Measurements from ENCODE around the gene NOL7.

NOL7 gene

DNA sequence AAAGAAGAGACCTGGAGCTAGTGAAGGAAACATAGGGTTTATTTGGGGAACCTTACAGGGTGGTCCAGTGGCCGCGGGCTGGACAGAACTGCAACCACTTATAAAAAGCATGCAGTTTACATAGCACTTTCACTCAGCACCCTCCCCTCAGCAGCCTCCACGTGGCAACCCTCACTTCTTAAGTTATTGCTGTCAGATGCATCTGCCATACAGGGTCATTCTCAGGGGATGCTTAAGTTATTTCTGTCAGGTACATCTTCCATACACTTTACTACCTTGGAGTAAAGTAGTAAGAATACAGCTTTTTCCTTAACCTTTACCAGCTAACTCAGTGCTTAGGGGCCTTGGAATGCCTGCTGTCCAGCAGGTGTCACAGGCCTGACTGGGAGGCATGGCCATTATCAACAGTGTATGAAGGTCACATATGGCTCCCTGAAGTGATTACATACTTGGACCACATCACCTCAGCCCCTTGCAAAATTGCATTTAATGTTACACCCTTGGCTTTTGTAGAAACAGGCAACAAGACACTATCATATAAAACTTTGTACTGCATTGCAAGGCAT lies 2.0 kb upstream of the NOL7 start:
- TF ChIP-seq, protein P1, sequence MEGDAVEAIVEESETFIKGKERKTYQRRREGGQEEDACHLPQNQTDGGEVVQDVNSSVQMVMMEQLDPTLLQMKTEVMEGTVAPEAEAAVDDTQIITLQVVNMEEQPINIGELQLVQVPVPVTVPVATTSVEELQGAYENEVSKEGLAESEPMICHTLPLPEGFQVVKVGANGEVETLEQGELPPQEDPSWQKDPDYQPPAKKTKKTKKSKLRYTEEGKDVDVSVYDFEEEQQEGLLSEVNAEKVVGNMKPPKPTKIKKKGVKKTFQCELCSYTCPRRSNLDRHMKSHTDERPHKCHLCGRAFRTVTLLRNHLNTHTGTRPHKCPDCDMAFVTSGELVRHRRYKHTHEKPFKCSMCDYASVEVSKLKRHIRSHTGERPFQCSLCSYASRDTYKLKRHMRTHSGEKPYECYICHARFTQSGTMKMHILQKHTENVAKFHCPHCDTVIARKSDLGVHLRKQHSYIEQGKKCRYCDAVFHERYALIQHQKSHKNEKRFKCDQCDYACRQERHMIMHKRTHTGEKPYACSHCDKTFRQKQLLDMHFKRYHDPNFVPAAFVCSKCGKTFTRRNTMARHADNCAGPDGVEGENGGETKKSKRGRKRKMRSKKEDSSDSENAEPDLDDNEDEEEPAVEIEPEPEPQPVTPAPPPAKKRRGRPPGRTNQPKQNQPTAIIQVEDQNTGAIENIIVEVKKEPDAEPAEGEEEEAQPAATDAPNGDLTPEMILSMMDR (IDR thresholded peaks at IDR 0.05; ENCODE audit: low read depth, low read length): no peak
- TF ChIP-seq, protein P2, sequence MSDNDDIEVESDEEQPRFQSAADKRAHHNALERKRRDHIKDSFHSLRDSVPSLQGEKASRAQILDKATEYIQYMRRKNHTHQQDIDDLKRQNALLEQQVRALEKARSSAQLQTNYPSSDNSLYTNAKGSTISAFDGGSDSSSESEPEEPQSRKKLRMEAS (IDR thresholded peaks at IDR 0.05; ENCODE audit: low read depth, low read length): no peak
- TF ChIP-seq MYC (IDR thresholded peaks at IDR 0.05; ENCODE audit: low read depth, low read length) (no peak), POLR2A (IDR thresholded peaks at IDR 0.05; ENCODE audit: extremely low read depth, insufficient read length) (no peak)
- no peak overlapping the region for H3K4me3 ChIP-seq (ENCODE audit: low read depth, low read length)
- DNase-seq (ENCODE audit: low read depth): no peak

DNA sequence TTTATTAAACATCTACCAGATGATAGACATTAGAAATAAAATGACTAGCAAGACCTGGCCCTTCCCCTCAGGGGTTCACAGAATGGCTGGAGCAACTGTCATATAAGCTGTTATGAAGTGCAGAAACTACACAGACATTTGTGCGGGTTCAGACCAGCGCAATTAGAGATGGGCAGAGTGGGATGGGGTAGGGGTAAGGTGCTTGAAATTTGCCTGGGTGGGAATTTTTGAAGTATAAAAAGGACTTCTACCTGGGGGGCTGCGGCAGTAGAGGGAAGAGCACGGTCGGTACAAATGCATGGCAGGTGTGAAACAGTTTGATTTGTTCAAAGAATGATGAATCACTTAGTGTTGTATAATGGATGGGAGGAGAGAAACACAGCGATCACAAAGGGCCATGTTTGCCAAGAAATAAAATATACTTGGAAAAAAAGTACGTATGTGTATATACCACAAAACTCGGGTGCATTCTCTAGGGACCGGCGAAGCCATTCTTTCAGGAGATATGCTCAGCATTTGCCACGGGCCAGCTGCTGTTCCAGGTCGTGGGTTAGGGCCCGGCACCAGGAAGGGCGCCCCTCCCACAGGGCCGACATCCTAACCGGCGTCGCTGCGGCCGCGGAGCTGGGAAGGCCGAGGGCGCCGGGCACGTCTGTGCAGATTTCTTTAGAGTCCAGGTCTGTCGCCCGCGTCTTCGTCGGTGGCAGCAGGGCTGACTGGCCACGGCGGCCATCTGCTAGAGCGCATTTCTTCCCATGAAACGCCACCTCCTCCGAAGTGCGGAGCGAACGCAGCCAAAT lies 809 bp upstream of the NOL7 start:
- TF ChIP-seq, protein P1 (IDR thresholded peaks at IDR 0.05; ENCODE audit: low read depth, low read length): no peak
- TF ChIP-seq, protein P2 (IDR thresholded peaks at IDR 0.05; ENCODE audit: low read depth, low read length): no peak
- no peak for TF ChIP-seq POLR2A (IDR thresholded peaks at IDR 0.05; ENCODE audit: extremely low read depth, insufficient read length)
- no peak for TF ChIP-seq MYC (IDR thresholded peaks at IDR 0.05; ENCODE audit: low read depth, low read length)
- peak; percentile 77 for DNase-seq (ENCODE audit: low read depth)
- peak overlapping the region; percentile 99 for H3K4me3 ChIP-seq (ENCODE audit: low read depth, low read length)

DNA sequence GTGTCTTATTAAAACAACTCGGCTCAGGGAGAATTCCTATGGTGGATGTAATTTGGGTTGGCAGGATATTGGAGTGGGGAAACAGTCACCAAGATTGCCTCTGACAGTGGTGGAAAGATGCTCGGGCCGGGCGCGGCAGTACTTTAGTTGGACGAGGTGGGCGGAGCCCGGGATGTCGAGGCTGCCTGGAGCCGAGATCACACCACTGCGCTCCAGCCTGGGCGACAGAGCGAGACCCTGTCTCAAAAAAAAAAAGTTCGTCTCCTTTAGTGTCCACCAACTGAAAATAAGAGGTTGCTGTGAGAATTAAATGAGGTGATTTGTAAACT lies 621 bp downstream of the NOL7 start:
- H3K4me3 ChIP-seq (ENCODE audit: low read depth, low read length): peak overlapping the region; percentile 99
- TF ChIP-seq MYC (IDR thresholded peaks at IDR 0.05; ENCODE audit: low read depth, low read length): no peak
- no peak for TF ChIP-seq POLR2A (IDR thresholded peaks at IDR 0.05; ENCODE audit: extremely low read depth, insufficient read length)
- TF ChIP-seq, protein P2 (IDR thresholded peaks at IDR 0.05; ENCODE audit: low read depth, low read length): 0 out of 2 replicates have a peak, but pooled peaks have one; percentile 17
- peak; percentile 55 for DNase-seq (ENCODE audit: low read depth)

DNA sequence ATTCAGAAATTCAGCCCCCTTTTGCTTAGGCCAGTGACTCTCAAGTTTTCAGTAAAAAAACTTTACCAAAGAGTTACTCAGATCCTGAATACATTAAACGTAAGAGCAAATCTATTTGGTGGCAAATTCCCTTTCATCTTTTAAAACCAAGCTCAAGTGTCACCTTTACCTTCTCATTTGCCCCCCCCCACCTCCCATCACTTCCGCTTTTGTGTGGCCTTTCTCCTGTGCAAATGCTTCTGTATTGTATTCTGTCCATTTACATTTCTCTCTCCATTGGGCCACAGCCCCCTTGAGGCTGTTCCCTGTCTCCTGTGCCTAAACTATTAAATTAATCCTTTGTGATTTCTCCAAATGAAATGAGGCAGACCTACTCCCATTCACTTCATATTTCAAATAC lies 1.9 kb downstream of the NOL7 start:
- TF ChIP-seq MYC (IDR thresholded peaks at IDR 0.05; ENCODE audit: low read depth, low read length) (no peak), POLR2A (IDR thresholded peaks at IDR 0.05; ENCODE audit: extremely low read depth, insufficient read length) (no peak)
- TF ChIP-seq, protein P2 (IDR thresholded peaks at IDR 0.05; ENCODE audit: low read depth, low read length): no peak
- TF ChIP-seq, protein P1 (IDR thresholded peaks at IDR 0.05; ENCODE audit: low read depth, low read length): no peak
- no peak for DNase-seq (ENCODE audit: low read depth)
- H3K4me3 ChIP-seq (ENCODE audit: low read depth, low read length): peak overlapping the region; percentile 99

DNA sequence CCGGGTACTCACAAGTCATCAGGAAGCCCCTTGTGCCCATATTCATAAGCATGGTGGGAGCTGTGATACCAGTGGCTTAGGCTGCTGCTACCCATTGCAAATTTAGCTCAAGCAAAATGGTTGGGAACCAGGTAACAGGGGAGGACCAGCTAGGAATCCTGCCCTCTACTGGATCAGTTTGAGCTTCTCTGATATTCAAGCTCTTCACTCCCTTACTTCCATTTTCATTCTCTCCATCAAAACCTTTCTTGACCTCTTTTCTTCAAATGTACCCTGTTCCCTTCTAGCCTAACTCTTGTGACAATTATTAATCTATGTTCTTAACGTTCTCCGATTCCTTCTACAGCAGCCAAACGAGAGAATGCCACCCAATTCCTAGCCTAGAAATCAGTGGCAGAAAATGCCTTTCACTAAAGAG lies 9.7 kb downstream of the NOL7 start:
- DNase-seq (ENCODE audit: low read depth): peak; percentile 78
- no peak overlapping the region for H3K4me3 ChIP-seq (ENCODE audit: low read depth, low read length)
- no peak for TF ChIP-seq MYC (IDR thresholded peaks at IDR 0.05; ENCODE audit: low read depth, low read length)
- TF ChIP-seq, protein P1 (IDR thresholded peaks at IDR 0.05; ENCODE audit: low read depth, low read length): peak; percentile 64
- TF ChIP-seq, protein P2 (IDR thresholded peaks at IDR 0.05; ENCODE audit: low read depth, low read length): no peak

DNA sequence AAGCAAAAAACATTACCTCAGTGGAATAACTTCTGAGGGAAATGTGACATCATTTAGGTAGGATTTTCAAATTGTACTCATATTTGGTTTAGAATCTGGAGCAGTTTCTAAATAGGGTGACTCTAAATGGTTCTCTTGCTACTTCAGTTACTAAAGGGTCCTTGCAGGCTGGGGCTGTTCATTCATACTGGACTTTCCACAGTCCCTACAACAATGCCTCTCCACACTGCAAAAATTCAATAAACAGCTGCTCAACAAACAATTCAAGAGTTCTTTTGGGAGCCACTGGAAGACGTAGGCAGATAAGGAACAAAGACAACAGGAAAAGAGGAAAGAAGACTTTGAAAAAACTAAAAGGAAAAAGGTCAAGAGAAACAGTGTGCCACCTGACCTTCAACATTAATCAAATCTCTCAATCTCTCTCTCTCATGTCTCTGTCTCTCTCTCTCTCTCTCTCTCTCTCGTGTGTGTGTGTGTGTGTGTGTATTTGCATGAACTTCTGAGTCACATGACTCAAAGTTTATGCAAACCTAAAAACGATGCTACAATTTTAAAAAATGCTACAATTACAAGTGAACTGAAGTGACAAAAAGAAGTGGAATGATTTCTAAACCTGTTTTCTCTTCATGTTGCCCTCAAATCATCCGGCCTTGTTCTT lies 14.5 kb downstream of the NOL7 start:
- DNase-seq (ENCODE audit: low read depth): no peak
- no peak overlapping the region for H3K4me3 ChIP-seq (ENCODE audit: low read depth, low read length)
- TF ChIP-seq MYC (IDR thresholded peaks at IDR 0.05; ENCODE audit: low read depth, low read length) (no peak), POLR2A (IDR thresholded peaks at IDR 0.05; ENCODE audit: extremely low read depth, insufficient read length) (no peak)
- TF ChIP-seq, protein P2 (IDR thresholded peaks at IDR 0.05; ENCODE audit: low read depth, low read length): no peak
- TF ChIP-seq, protein P1 (IDR thresholded peaks at IDR 0.05; ENCODE audit: low read depth, low read length): no peak
